Measurements from ENCODE around the gene SREBF1.

SREBF1 gene

GRCh38 chr17:17866425-17866824 lies 29.6 kb upstream of the SREBF1 start:
- H3K4me3 ChIP-seq (ENCODE audit: low read depth in 1 of 2, low read length in 1 of 2): no peak overlapping the region
- no peaks in the 10 kb centered on the region for H3K27me3 ChIP-seq
- no peak overlapping the region for H3K27ac ChIP-seq
- H3K4me1 ChIP-seq (ENCODE audit: control insufficient read depth in 1 of 2, insufficient read depth in 1 of 2, low read depth in 1 of 2, low read length in 1 of 2): peaks cover 0 to 4% of the 10 kb centered on the region in 2 experiments
- H3K36me3 ChIP-seq: peaks cover 57% of the 10 kb centered on the region
- TF ChIP-seq CTCF (IDR thresholded peaks at IDR 0.05): no peak
- no peaks in the 10 kb centered on the region for H3K9me3 ChIP-seq

- Histone ChIP-seq H3K4me1 (ENCODE audit: control insufficient read depth in 1 of 2, insufficient read depth in 1 of 2, low read depth in 1 of 2, low read length in 1 of 2) (peaks cover 0 to 2% of the 10 kb centered on the region in 2 experiments), H3K9me3 (no peaks in the 10 kb centered on the region), H3K4me3 (ENCODE audit: low read depth in 1 of 2, low read length in 1 of 2) (no peak overlapping the region), H3K27me3 (no peaks in the 10 kb centered on the region), H3K36me3 (peaks cover 60% of the 10 kb centered on the region), H3K27ac (no peak overlapping the region)
- no peak for TF ChIP-seq CTCF (IDR thresholded peaks at IDR 0.05)
These were observed 28.2 kb upstream of the SREBF1 start for GRCh38 chr17:17865035-17865434.

GRCh38 chr17:17860766-17861107 lies 24.0 kb upstream of the SREBF1 start:
- Histone ChIP-seq H3K9me3 (no peaks in the 10 kb centered on the region), H3K27ac (no peak overlapping the region), H3K36me3 (peaks cover 21% of the 10 kb centered on the region), H3K4me3 (ENCODE audit: low read depth in 1 of 2, low read length in 1 of 2) (no peak overlapping the region), H3K4me1 (ENCODE audit: control insufficient read depth in 1 of 2, insufficient read depth in 1 of 2, low read depth in 1 of 2, low read length in 1 of 2) (peaks cover 0 to 3% of the 10 kb centered on the region in 2 experiments), H3K27me3 (no peaks in the 10 kb centered on the region)
- TF ChIP-seq CTCF (IDR thresholded peaks at IDR 0.05): no peak

- H3K4me3 ChIP-seq (ENCODE audit: low read depth in 1 of 2, low read length in 1 of 2): no peak overlapping the region
- peak; percentile 94 for TF ChIP-seq CTCF (IDR thresholded peaks at IDR 0.05)
- H3K36me3 ChIP-seq: peaks cover 20% of the 10 kb centered on the region
These were observed 23.4 kb upstream of the SREBF1 start for GRCh38 chr17:17859909-17860765.

GRCh38 chr17:17857496-17857895 lies 20.7 kb upstream of the SREBF1 start:
- no peaks in the 10 kb centered on the region for H3K27me3 ChIP-seq
- H3K9me3 ChIP-seq: no peaks in the 10 kb centered on the region
- TF ChIP-seq CTCF (IDR thresholded peaks at IDR 0.05): no peak
- H3K27ac ChIP-seq: no peak overlapping the region
- no peak overlapping the region for H3K4me3 ChIP-seq (ENCODE audit: low read depth in 1 of 2, low read length in 1 of 2)
- H3K4me1 ChIP-seq (ENCODE audit: control insufficient read depth in 1 of 2, insufficient read depth in 1 of 2, low read depth in 1 of 2, low read length in 1 of 2): peaks cover 0 to 3% of the 10 kb centered on the region in 2 experiments
- peaks cover 16% of the 10 kb centered on the region for H3K36me3 ChIP-seq

More at GRCh38 chr17:17859909-17860765, 23.4 kb upstream of the SREBF1 start:
- Histone ChIP-seq H3K4me1 (ENCODE audit: control insufficient read depth in 1 of 2, insufficient read depth in 1 of 2, low read depth in 1 of 2, low read length in 1 of 2) (peaks cover 0 to 3% of the 10 kb centered on the region in 2 experiments), H3K27me3 (no peaks in the 10 kb centered on the region), H3K27ac (no peak overlapping the region), H3K9me3 (no peaks in the 10 kb centered on the region)
